ENCODE data around the gene PADI3.
"Not testable (repeated sequence)": the region's sequence is repeated elsewhere in the genome, so short reads cannot be mapped to it uniquely, and the experiment has no call there.

The PADI3 gene

GRCh38 chr1:17306921-17307320, 58.0 kb downstream of the PADI3 start:
- no peak for DNase-seq

GRCh38 chr1:17307329-17307728, 58.4 kb downstream of the PADI3 start:
- DNase-seq, result no peak

GRCh38 chr1:17307946-17308345, 59.0 kb downstream of the PADI3 start, which contains the start of gene PADI4:
TSS of gene PADI4 (plus strand) at chr1:17308197. CDS start at chr1:17308223, 26 bp downstream.
- no peak for DNase-seq

GRCh38 chr1:17308593-17308992, 59.7 kb downstream of the PADI3 start:
- no peak for DNase-seq

GRCh38 chr1:17309426-17310067, 60.6 kb downstream of the PADI3 start:
- no peak for DNase-seq

- no peak for DNase-seq
Observed at GRCh38 chr1:17310068-17310640, 61.3 kb downstream of the PADI3 start.

- DNase-seq, result no peak
Observed at GRCh38 chr1:17313530-17314309, 64.8 kb downstream of the PADI3 start.

GRCh38 chr1:17314491-17314971, 65.6 kb downstream of the PADI3 start:
- DNase-seq, result no peak

GRCh38 chr1:17315542-17316130, 66.7 kb downstream of the PADI3 start:
- DNase-seq, result no peak

- DNase-seq, result no peak
Observed at GRCh38 chr1:17316704-17317103, 67.8 kb downstream of the PADI3 start.

GRCh38 chr1:17318262-17318661, 69.4 kb downstream of the PADI3 start:
- DNase-seq, result no peak

GRCh38 chr1:17319561-17320350, 70.9 kb downstream of the PADI3 start:
- DNase-seq, result no peak

- not testable (repeated sequence) for DNase-seq
Observed at GRCh38 chr1:17321857-17322390, 73.0 kb downstream of the PADI3 start.

- no peak for DNase-seq
Observed at GRCh38 chr1:17328855-17329254, 80.0 kb downstream of the PADI3 start.

- no peak for DNase-seq
Observed at GRCh38 chr1:17329610-17330009, 80.7 kb downstream of the PADI3 start.

- DNase-seq, result no peak
Observed at GRCh38 chr1:17330856-17331255, 82.0 kb downstream of the PADI3 start.

GRCh38 chr1:17333081-17333480, 84.2 kb downstream of the PADI3 start:
- no peak for DNase-seq
